Dendritic cell treated with granulocyte-macrophage colony-stimulating factor and Interleukin-4, amounts not matched to agents 40 ng/mL and 50 ng/mL, for 4 days (primary cell): ENCODE measurements around the gene STON2.

Experiments used
- H3K27ac Mint-ChIP-seq: one replicate; pipeline ENCODE4 v1.8.0; 2022; ENCODE audit warnings: mild to moderate bottlenecking, mixed read lengths
- H3K27me3 Mint-ChIP-seq: one replicate; pipeline ENCODE4 v1.8.0; 2022; ENCODE audit warnings: mild to moderate bottlenecking, mixed read lengths
- H3K36me3 Mint-ChIP-seq: one replicate; pipeline ENCODE4 v1.8.0; 2022; ENCODE audit warnings: low read depth, mixed read lengths
- H3K4me1 Mint-ChIP-seq: one replicate; pipeline ENCODE4 v1.8.0; 2022; ENCODE audit warnings: low read depth, mixed read lengths
- H3K4me3 Mint-ChIP-seq: one replicate; pipeline ENCODE4 v1.8.0; 2022; ENCODE audit warnings: mild to moderate bottlenecking, moderate library complexity, mixed read lengths
- H3K9me3 Mint-ChIP-seq: one replicate; pipeline ENCODE4 v1.8.0; 2022; ENCODE audit warnings: mixed read lengths
- intact Hi-C: fragments of 100-400 bp; cut with micrococcal nuclease; formaldehyde crosslinking; loops from one replicate; pipeline ENCODE4 v1.15.0; 2022

STON2 gene

GRCh38 chr14:81309511-81309910 is 90.6 kb downstream of the STON2 start:
- Mint-ChIP-seq H3K36me3 (no peaks in the 10 kb centered on the region), H3K9me3 (no peaks in the 10 kb centered on the region), H3K27me3 (peaks cover 7% of the 10 kb centered on the region), H3K4me1 (peaks cover 33% of the 10 kb centered on the region), H3K4me3 (no peak overlapping the region), H3K27ac (no peak overlapping the region)
- intact Hi-C loops = no loop called here

DNA sequence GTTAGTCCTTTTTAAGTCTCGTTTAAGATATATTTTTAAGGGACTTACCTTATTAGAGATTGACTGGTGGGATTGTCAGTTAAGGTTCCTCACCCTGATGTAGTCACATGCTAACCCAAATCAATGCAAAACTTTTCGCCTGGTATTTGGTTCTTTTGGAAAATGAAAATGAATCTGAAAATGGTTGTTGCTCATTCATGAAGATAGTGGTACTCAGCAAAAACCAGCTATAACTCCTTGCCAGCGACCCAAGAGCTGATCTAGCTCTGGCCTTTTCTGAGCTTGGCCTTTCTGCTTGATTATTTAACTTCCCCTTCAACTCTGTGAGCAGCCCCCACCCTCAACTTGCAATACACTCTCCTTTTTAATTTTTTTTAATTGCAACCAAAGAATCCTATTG is 94.4 kb downstream of the STON2 start:
- Mint-ChIP-seq H3K4me1 (peaks cover 25% of the 10 kb centered on the region), H3K9me3 (no peaks in the 10 kb centered on the region), H3K27me3 (no peaks in the 10 kb centered on the region), H3K27ac (no peak overlapping the region), H3K4me3 (no peak overlapping the region), H3K36me3 (peaks cover 6% of the 10 kb centered on the region)
- intact Hi-C loops = no loop called here

- intact Hi-C loops = no loop called here
- no peak overlapping the region for H3K4me3 Mint-ChIP-seq
Measured at GRCh38 chr14:81305065-81305464, 95.1 kb downstream of the STON2 start.

DNA sequence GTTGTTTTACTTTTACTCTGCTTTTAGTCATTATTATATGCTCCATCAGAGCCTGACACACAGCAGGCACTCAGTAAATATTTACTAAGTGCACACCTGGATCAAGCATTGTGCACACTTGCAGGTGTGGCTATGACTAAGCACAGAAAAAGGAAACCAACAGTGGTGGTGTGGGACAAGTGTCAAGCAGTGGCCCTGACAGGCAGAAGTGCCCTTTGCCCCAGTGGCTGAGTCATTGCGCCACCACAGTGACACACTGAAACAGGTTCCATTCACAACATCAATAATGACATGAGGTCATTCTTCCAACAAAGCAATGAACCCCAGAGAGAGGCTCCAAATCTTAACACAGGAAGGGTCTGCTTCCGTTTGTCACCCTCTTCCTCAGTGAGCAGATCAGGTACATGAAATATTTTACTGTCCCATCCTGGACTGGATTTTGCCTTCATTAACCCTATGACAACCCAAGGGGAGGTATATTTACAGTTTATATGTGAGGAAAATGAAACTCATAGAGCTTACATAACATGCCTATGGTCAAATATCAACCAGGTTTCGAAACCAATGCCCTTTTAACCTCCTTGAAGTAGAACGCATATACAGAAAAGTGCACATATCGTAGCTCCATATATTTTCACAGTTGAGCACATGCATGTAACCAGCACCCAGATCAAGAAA is 96.7 kb downstream of the STON2 start:
- intact Hi-C loops = no loop called here
- H3K9me3 Mint-ChIP-seq = no peaks in the 10 kb centered on the region
- no peak overlapping the region for H3K4me3 Mint-ChIP-seq
- peaks cover 6% of the 10 kb centered on the region for H3K36me3 Mint-ChIP-seq
- H3K4me1 Mint-ChIP-seq = peaks cover 25% of the 10 kb centered on the region
- H3K27me3 Mint-ChIP-seq = no peaks in the 10 kb centered on the region
- H3K27ac Mint-ChIP-seq = no peak overlapping the region

More at GRCh38 chr14:81305065-81305464, 95.1 kb downstream of the STON2 start:
- Mint-ChIP-seq H3K27ac (no peak overlapping the region), H3K36me3 (peaks cover 6% of the 10 kb centered on the region), H3K27me3 (no peaks in the 10 kb centered on the region), H3K9me3 (no peaks in the 10 kb centered on the region), H3K4me1 (peaks cover 25% of the 10 kb centered on the region)

DNA sequence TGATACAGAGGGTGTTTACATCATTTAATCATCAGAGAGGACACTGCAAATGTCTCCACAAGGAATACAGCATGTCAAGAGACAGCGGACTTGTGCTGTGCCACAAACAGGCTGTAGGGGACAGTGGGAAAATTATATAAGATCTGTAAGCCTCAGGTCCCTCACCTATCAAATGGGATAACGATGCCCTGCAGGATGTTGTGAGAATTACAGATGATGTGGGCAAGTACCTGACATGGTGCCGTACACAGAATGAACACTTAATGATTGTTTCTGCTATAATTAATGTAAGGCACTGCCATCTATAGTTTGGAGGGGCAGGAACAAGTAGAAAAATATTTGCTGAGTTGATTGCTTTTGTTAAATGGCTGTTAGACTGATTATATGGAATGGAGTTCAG is 97.5 kb downstream of the STON2 start:
- no peaks in the 10 kb centered on the region for H3K27me3 Mint-ChIP-seq
- no peaks in the 10 kb centered on the region for H3K9me3 Mint-ChIP-seq
- intact Hi-C loops = no loop called here
- no peak overlapping the region for H3K4me3 Mint-ChIP-seq
- H3K36me3 Mint-ChIP-seq = peaks cover 6% of the 10 kb centered on the region
- no peak overlapping the region for H3K27ac Mint-ChIP-seq
- H3K4me1 Mint-ChIP-seq = peaks cover 25% of the 10 kb centered on the region

DNA sequence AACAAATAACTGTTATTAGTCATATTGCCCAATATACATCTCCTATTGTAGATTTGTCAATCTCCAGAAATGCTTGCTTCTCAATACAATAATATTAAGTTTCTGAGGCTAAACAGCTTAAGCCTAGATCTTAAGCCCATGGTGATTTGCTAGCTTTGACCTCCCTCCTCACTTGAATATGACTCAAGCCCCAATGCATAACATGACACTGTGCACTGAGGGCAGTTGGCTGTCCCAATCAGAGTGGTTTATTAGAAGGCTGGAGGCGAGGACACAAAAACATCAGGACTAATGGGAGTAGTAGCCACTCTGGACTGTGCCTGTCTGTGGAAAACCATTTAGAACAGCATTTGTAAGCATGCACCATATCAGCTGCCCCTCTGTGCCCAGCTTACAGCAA is 98.3 kb downstream of the STON2 start:
- no peak overlapping the region for H3K27ac Mint-ChIP-seq
- peaks cover 29% of the 10 kb centered on the region for H3K4me1 Mint-ChIP-seq
- H3K9me3 Mint-ChIP-seq = no peaks in the 10 kb centered on the region
- intact Hi-C loops = no loop called here
- peaks cover 6% of the 10 kb centered on the region for H3K36me3 Mint-ChIP-seq
- H3K4me3 Mint-ChIP-seq = no peak overlapping the region
- no peaks in the 10 kb centered on the region for H3K27me3 Mint-ChIP-seq

GRCh38 chr14:81301371-81301770 is 98.8 kb downstream of the STON2 start:
- Mint-ChIP-seq H3K27ac (no peak overlapping the region), H3K4me1 (peaks cover 33% of the 10 kb centered on the region), H3K27me3 (no peaks in the 10 kb centered on the region), H3K36me3 (peaks cover 6% of the 10 kb centered on the region), H3K4me3 (no peak overlapping the region), H3K9me3 (no peaks in the 10 kb centered on the region)
- intact Hi-C loops = no loop called here

GRCh38 chr14:81298911-81299310 is 101.2 kb downstream of the STON2 start:
- no peaks in the 10 kb centered on the region for H3K9me3 Mint-ChIP-seq
- H3K36me3 Mint-ChIP-seq = peaks cover 6% of the 10 kb centered on the region

GRCh38 chr14:81298122-81298521 is 102.0 kb downstream of the STON2 start:
- H3K9me3 Mint-ChIP-seq = no peaks in the 10 kb centered on the region
- no peak overlapping the region for H3K4me3 Mint-ChIP-seq
- H3K36me3 Mint-ChIP-seq = peaks cover 10% of the 10 kb centered on the region
- H3K27me3 Mint-ChIP-seq = no peaks in the 10 kb centered on the region
- peaks cover 29% of the 10 kb centered on the region for H3K4me1 Mint-ChIP-seq
- H3K27ac Mint-ChIP-seq = no peak overlapping the region
- intact Hi-C loops = no loop called here

More at GRCh38 chr14:81298911-81299310, 101.2 kb downstream of the STON2 start:
- Mint-ChIP-seq H3K27me3 (no peaks in the 10 kb centered on the region), H3K4me3 (no peak overlapping the region), H3K4me1 (peaks cover 37% of the 10 kb centered on the region), H3K27ac (no peak overlapping the region)
- intact Hi-C loops = no loop called here

DNA sequence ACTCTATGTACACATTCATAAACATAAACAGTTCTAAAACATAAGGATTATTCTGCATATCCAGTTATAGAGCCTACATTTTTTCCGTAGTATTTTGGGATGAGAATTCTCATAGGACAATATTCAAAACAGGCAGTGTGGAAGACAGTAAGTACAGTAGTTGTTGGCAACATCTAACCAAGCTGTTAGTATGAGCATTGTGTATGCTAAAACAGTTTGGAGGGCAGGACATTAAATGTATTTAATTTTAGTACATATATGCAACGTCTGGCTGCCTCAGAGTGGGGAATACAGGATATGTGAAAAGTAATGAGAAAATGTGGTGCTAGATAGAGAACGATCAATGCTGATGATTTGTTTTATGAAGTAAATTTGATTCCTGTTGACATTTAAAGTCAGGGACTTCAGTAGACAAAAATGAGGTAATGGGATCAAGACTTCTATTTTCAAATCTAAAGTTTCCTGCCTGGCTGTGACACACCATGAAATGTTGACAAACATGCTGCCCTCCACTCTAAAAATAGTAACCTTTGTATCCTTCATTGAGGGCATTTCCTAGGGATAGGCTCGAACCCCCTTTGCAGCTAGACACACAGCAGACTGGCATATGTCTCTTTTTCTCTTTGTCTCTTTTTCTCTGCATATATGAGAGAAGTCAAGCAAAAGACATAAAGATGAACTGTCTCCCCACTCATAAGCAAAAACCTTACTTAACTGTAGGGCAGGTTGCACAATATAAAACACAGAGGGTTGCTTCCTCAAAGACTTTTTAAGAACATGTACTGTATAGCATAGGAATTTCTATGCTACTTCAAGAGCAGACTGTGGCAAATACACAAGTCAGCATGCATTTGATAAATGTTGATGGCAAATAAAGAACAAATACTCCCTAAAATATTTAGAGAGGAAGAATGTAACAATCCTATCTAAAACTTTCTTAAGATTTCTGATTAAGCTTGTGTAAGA is 103.9 kb downstream of the STON2 start:
- H3K36me3 Mint-ChIP-seq = peaks cover 4% of the 10 kb centered on the region
- H3K4me1 Mint-ChIP-seq = peaks cover 18% of the 10 kb centered on the region
- H3K27me3 Mint-ChIP-seq = no peaks in the 10 kb centered on the region
- no peak overlapping the region for H3K4me3 Mint-ChIP-seq
- H3K9me3 Mint-ChIP-seq = peaks cover 8% of the 10 kb centered on the region
- H3K27ac Mint-ChIP-seq = no peak overlapping the region
- intact Hi-C loops = no loop called here

DNA sequence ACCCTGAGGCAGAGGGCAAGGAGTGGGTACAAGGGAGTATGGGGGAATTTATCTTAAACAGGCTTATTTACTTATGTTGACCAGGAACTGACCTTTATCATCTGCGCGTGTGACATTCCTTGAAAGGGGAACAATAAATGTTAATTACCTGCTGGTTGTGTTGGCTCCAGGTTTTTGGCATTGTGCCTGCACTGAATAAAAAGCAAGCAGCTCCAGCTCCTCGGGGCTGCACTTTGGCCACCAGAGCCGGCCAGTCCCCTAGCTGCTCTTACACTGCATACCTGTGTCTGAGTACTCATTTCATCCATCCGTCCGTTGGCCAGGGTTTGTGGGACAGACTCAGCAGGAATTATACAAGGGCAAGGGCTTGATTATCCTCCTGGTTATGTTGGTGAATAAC is 110.6 kb downstream of the STON2 start:
- Mint-ChIP-seq H3K27me3 (peaks cover 3% of the 10 kb centered on the region), H3K4me3 (no peak overlapping the region), H3K9me3 (peaks cover 8% of the 10 kb centered on the region), H3K4me1 (peaks cover 30% of the 10 kb centered on the region), H3K36me3 (peaks cover 4% of the 10 kb centered on the region), H3K27ac (no peak overlapping the region)
- intact Hi-C loops = loop anchor here (10.0 kb wide), 1 partner anchor 55 kb away; no protein-coding TSS in a partner anchor

GRCh38 chr14:81286574-81287370 is 113.4 kb downstream of the STON2 start:
- Mint-ChIP-seq H3K4me1 (peaks cover 30% of the 10 kb centered on the region), H3K4me3 (no peak overlapping the region), H3K27ac (no peak overlapping the region), H3K27me3 (peaks cover 3% of the 10 kb centered on the region), H3K36me3 (no peaks in the 10 kb centered on the region), H3K9me3 (no peaks in the 10 kb centered on the region)
- intact Hi-C loops = loop anchor here (10.0 kb wide), 1 partner anchor 58 kb away; no protein-coding TSS in a partner anchor

- H3K27ac Mint-ChIP-seq = no peak overlapping the region
- intact Hi-C loops = loop anchor here (10.0 kb wide), 1 partner anchor 60 kb away; no protein-coding TSS in a partner anchor
Measured at GRCh38 chr14:81285245-81285644, 114.9 kb downstream of the STON2 start.

More at GRCh38 chr14:81285245-81285644, 114.9 kb downstream of the STON2 start:
- peaks cover 30% of the 10 kb centered on the region for H3K4me1 Mint-ChIP-seq
- H3K4me3 Mint-ChIP-seq = no peak overlapping the region
- no peaks in the 10 kb centered on the region for H3K36me3 Mint-ChIP-seq
- H3K9me3 Mint-ChIP-seq = no peaks in the 10 kb centered on the region
- peaks cover 3% of the 10 kb centered on the region for H3K27me3 Mint-ChIP-seq
